Cerebellar cortex (tissue), 1 donor: ENCODE measurements around the gene ITPR2.
"Not testable (repeated sequence)": the region's sequence is repeated elsewhere in the genome, so short reads cannot be mapped to it uniquely, and the experiment has no call there.

Experiments used
- DNase-seq: peaks from one replicate; pipeline ENCODE4 v3.0.0-alpha.2; 2015; ENCODE audit warnings: low spot score

Gene ITPR2

DNA sequence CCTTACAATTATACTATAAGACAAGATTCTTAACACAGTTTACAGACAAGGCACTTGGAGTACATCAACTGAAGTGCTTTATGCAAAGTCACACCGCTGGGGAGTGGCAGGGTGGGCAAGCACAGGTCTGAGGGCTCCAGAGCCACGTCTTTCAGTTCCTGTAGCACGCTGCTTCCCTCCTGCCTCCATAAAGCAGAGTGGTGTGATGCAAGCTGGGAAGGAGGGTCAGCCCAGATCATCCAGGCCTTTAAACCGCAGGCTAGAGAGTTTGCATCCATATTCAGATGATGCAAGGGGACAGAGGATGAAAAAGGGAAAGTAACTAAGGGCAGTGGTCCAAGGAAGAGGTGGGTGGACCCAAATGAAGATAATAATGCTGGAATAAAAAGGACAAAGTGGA lies 132.6 kb downstream of the ITPR2 start:
- no peak for DNase-seq

- no peak for DNase-seq
Measured at GRCh38 chr12:26699237-26699636, 133.8 kb downstream of the ITPR2 start.

DNA sequence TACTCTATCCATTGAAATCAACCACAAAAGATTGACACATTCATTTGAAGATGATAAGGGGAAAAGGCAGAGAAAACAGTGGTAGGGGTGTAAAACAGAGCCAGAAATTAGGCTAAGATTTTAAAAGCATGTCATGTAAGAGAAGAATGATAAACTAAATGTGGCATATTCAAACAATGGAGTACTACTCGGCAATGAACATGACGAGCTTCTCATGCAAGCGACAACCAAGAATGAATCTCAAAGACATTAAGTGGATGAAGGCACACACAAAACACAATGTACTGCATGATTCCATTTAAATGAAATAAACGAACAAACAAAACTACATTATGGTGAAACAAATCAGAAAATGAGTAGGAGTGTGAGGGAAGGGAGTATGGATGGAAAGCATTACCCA lies 134.8 kb downstream of the ITPR2 start:
- DNase-seq, result no peak

DNA sequence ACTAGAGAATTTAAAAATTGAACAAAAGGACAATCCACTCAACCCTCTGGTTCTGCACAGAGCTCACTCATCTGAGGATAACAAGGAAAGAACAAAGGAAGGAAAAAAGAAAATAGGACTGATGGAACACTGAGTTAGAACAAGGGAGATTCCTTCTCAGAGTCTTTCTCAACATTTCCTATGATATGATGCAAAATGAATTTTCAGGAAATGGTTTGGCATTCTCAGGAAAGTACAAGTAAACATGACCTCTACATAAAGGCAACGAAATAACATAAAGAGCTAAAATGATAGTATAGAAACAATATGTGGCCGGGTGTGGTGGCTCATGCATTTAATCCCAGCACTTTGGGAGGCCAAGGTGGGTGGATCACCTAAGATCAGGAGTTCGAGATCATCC lies 135.8 kb downstream of the ITPR2 start:
- no peak for DNase-seq

DNA sequence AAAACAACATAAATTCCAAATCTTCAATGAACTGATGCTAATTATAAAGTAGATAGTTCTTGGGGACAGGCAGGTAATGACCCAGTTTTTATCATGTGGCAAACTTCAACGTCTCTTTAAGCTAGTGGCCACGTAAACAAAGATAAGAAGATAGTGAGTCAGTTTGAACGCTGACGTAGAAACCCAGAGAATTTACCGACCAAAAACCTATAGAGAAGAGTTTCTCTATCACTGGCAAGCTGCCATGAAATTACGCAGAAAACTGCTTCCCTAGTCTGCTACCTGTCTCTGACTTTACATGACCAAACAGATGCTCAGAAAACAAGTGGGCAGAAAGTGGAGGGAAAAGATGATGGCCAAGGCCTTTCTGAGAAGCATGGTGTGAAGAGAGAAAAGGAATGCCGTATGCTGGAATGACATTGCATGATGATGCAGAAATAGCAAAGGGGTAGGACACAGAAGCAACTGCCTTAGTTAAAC lies 136.3 kb downstream of the ITPR2 start:
- no peak for DNase-seq

DNA sequence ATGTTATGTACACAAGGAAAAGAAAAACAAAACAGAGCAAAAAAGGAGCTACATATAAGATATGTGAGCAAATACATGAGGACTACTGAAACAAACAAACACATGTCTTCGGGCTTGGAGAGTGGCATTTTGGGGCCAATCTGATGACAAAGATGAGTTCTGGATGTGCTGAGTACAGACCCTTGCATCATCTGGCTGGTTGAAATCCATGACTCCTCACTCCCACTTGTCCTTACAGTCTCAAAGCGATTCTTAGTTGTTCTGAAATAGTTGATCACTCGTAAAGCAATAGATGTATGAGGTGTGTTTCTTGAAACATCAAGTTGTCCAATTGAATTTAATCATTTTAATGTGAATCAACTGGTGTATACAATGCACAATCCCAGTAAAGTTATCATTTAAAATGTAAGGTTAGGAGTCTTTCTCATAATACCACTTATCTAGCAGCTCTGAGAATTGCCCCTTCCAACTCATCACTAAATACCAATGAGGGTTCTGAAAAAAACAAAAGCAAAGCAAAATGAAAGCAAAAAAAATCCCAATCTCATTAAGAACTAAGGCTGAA lies 136.9 kb downstream of the ITPR2 start:
- no peak for DNase-seq

GRCh38 chr12:26694402-26694801 lies 138.6 kb downstream of the ITPR2 start:
- no peak for DNase-seq

GRCh38 chr12:26692407-26692806 lies 140.6 kb downstream of the ITPR2 start:
- DNase-seq, result no peak

DNA sequence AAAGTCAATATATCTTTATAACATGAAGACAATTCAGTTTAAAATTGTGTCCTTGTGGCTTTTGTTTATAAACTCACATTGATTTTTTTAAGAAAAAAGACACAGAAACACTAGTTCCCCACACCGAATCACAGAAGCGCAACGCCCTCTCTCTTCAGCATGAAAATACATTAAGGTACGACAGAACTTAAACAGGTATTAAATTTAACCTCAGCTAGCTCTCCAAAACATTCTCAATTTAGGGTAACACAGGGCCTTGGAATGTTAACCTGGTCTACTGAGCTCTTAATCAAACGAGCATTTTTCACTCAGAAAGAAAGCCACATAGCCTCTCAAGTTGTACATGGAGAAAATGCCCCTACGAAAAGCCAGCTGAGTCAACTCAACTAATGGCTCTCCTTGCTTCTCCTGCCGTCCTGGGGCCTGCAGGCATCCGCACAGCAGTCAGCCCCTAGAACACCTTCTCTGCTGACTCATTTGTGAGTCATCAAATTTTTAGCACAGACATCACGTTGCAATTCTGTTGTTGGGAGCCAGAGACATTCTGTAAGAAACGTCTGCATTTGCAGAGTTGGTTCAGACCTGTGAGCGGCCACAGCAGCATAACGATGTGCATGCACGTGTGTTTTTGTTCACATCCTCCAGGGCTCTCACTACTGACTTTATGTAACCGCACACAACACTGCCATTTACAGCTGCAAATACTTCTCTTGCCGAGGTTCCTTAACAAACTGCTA lies 141.6 kb downstream of the ITPR2 start:
- DNase-seq, result peak; percentile 31

- no peak for DNase-seq
Measured at GRCh38 chr12:26690601-26691000, 142.4 kb downstream of the ITPR2 start.

- DNase-seq, result no peak
Measured at GRCh38 chr12:26689281-26689841, 143.6 kb downstream of the ITPR2 start.

- DNase-seq, result no peak
Measured at GRCh38 chr12:26688344-26688904, 144.6 kb downstream of the ITPR2 start.

DNA sequence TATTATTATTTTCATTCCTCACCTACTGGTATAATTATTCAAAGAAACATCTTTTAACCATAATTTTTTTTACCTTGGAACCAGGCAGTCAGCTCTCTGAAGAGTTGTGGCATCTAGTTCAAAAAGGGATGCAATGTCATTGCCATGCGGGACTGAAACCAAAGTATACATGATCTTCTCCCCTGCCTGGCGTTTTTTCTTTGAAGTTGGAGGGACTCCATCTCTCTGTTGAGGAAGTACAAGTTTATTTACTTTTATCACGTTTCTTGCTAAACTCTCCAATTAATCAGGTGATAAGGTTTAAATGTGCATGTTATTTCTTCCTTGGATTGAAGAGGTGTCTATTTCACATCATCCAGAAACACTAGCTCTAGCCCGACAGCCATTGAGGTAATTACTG lies 146.6 kb downstream of the ITPR2 start:
- no peak for DNase-seq

DNA sequence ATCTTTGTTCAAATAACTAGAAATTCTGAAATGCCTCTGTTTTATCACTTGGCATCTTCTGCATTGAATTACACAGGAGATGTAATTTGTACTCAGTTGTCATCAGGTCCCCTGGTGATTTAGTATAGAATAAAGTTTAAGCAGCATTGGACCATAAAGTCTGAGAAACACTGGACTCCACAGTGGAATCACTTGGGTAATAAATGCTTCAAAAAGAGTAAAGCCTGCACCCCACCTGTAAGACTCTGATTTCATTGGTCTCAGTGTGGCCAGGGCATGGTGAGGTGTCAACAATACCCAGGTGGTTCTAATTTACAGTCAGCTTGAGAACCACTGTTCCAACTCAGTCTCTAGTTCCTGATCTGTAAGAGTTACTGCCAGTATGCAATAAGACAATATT lies 148.9 kb downstream of the ITPR2 start:
- no peak for DNase-seq

DNA sequence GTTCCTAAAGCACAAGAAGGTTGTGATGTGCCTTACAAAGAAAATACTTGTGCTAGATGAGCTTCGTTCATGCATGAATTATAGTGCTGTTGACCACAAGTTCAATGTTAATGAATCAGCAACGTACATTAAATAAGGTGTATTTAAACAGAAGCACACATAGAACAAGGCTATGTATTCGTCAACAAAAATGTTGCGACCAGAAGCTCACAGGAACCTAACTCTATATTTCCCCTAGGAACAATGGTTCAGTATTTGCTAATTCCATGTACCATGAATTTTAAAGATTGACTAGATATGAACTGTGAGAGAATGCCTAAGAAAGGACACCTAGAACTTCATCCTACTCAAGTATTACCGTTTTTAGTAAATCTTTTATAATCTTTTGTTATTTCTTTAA lies 149.6 kb downstream of the ITPR2 start:
- DNase-seq, result no peak

DNA sequence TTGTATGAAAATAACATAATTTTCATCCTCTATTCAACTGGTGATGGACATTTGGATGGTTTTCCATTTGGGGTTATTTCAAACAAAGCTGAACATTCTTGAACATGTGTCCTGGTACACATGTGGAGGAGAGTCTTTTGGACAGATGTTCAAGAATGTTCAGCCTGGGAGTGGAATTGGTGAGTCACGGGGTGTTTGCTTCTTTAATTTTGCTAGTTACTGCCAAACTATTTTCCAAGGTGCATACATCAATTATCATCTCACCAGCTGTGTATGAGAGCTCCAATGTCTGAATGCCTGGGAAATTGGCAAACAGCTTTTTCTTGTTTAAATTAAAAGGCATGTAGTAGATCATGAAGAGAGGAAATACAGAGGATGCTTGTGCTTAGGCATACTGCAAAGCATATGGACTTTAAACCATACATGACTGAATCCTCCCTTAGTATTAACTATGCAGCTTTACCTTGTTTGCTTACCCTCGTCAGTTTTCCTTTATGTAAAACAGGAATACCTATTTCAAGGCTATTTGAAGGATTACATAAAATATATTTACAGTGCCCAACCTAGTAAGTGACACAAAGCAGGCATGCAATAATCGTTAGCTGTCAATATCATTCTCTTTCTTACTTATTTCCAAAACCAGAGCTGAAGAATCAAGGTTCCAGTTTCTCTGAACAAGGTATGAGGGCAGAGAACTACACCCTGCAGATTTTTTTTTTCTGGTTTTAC lies 152.1 kb downstream of the ITPR2 start:
- no peak for DNase-seq

DNA sequence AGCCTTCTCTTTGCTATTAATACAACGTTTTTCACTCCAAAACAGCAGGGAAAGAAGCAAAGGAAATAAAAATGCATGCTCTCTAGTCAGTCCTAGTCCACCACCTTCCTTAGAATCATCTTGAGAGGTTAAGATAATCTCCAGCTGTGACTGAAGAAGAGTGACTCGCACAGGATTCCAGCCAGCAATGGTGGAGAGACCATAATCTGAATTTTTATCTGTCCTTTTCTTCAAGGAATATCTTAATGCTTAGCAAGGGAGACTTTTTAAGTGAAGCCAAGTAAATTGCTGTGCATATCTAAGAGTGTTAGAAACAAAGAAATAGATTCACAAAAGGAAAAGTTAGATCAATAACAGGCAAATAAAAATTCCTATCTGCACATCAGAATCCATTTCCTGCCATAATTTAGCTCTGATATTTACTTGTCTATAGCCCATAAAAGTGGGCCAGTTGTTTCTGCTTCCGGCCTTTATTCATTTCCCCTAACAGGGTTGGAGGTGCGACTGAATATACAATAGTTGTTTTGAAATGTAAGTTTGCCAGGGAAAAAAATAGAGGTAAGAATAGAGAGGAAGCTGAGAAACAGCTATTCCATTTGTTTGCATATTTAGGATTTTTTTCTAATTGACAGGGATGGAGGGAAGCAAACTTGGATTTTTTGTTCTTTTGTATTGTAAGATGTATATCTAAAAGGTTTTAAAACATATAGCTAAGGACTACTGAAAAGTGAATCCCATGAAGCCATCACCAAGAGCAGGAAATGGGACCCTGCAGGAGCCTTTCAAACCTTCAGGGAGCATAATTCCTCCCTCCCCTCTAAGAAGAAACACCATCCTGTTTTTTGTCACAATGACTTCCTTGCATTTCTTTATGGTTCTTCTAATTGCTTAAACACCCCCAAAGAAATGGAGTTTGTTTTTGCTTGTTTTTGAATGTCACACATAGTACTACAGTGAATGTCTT lies 154.0 kb downstream of the ITPR2 start:
- DNase-seq, result no peak

DNA sequence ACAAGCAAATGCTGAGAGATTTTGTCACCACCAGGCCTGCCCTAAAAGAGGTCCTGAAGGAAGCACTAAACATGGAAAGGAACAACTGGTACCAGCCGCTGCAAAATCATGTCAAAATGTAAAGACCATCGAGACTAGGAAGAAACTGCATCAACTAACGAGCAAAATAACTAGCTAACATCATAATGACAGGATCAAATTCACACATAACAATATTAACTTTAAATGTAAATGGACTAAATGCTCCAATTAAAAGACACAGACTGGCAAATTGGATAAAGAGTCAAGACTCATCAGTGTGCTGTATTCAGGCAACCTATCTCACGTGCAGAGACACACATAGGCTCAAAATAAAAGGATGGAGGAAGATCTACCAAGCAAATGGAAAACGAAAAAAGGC lies 161.5 kb downstream of the ITPR2 start:
- DNase-seq, result not testable (repeated sequence)

DNA sequence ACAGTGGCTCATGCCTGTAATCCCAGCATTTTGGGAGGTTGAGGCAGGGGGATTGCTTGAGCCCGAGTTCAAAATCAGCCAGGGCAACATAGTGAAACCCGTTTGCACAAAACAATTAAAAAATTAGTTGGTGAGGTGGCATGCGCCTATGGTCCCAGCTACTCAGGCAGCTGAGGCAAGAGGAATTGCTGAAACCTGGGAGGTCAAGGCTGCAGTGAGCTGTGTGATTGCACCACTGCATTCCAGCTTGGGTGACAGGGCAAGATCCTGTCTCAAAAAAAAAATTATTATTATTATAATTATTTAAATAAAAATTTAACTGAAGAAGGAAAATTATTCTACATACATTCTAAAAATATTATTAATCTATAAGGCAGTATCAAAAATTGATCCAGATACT lies 164.1 kb downstream of the ITPR2 start:
- DNase-seq, result no peak

DNA sequence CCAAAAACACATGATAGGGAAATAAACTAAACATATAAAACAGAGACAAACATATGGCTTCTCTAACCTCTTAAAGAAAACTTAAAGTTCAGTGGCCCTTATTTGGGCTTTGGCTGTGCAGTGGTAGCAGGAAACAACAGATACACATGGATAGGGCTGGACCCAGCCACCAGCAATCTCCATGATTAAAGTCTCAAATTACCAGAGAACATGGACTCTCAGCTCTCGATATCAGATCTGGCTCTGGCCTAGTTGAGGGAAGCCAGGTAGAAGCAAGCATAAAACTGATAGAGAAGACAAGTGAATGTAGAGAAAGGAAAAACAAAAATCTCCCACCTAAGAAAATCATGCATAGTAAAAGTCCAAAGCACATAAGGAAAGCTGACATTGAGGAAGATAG lies 164.8 kb downstream of the ITPR2 start:
- no peak for DNase-seq

DNA sequence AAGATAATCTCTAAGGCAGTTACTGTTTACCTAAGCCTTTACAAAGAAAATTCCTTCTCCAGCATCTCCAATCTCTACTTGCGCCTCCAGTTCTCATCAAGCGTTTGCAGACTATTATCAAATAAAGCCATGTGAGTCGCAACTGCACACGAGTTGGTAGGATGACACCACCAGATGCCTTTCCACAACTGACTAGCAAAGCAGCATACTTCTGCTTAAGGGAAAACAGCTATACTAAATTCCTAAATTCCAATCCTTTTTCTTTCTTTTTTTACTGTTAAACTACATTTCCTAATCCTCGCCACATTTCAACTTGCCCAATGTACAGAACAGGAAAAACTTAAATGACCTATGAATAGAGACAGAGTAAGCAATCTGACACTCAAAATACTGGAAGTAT lies 166.7 kb downstream of the ITPR2 start:
- DNase-seq, result no peak
